GM21390 (cell line): ENCODE results near the gene LNP1.
"Not testable (repeated sequence)": the region's sequence is repeated elsewhere in the genome, so short reads cannot be mapped to it uniquely, and the experiment has no call there.

Experiments used
- ATAC-seq: cut with Tn5 transposase; IDR thresholded peaks from one replicate; pipeline ENCODE4 v1.9.1; 2021; ENCODE audit not compliant: unreplicated experiment

The LNP1 gene, protein sequence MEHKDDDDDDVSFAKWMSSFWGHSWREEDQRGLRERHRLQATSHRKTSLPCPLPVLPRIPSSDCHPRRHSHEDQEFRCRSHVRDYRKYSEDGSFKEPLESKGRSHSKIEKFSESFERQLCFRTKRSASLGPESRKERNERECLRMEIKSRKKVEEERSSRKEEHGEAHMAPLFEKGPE

DNA sequence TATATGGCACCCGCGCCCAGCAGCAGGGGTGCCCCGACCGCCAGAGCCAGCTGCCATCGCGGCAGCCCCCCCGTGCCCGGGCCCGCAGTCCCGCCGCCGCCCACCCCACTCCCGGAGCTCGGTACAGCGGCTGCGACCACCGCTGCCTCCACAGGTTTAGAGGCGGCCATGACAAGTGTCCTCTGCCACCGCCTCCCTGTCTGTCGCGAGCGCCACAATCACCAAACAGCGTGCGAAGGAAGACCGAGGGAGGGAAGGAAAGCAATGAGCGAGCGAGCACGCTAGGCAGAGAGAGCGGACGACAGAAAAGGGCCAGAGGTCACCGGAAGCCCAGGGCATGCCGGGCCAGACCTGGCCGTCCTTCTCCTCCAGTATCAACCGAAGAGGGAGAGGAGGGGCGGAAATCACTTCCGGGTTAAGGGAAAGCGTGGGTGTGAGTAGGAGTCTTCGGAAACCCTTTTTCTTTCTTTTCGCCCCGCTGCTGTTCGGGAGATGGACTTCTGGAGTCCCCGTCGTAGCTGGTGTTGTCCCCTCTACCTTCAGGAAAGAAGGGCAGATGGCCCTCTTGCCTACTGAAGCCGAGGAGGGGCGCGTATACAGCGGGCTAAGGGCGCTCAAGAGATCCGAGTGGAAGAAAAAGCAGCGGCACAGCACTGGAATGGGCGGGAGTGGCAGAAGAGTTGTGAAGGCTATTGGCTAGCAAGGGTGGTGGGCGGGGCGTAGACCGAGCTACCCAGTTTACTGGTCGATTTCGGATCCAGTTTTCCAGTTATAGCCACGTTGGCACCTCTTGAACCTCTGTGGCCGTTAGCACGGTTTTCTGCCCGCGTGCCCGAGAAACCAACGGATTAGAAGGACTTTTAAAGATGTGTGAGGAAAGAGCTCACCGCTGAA is at the start of gene LNP1, which contains the start of gene TOMM70:
TSS of gene LNP1 (plus strand) at position 760 of the 894 bp plus-strand sequence. CDS start 28,191 bp downstream, outside the sequence.
TSS of gene TOMM70 (minus strand) at position 310 of the 894 bp plus-strand sequence. CDS start at position 170, 140 bp downstream.
- peak; percentile 90 for ATAC-seq

DNA sequence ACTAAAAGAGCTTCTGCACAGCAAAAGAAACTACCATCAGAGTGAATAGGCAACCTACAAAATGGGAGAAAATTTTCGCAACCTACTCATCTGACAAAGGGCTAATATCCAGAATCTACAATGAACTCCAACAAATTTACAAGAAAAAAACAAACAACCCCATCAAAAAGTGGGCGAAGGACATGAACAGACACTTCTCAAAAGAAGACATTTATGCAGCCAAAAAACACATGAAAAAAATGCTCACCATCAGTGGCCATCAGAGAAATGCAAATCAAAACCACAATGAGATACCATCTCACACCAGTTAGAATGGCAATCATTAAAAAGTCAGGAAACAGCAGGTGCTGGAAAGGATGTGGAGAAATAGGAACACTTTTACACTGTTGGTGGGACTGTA is 49.6 kb upstream of the LNP1 start:
- ATAC-seq, result not testable (repeated sequence)

DNA sequence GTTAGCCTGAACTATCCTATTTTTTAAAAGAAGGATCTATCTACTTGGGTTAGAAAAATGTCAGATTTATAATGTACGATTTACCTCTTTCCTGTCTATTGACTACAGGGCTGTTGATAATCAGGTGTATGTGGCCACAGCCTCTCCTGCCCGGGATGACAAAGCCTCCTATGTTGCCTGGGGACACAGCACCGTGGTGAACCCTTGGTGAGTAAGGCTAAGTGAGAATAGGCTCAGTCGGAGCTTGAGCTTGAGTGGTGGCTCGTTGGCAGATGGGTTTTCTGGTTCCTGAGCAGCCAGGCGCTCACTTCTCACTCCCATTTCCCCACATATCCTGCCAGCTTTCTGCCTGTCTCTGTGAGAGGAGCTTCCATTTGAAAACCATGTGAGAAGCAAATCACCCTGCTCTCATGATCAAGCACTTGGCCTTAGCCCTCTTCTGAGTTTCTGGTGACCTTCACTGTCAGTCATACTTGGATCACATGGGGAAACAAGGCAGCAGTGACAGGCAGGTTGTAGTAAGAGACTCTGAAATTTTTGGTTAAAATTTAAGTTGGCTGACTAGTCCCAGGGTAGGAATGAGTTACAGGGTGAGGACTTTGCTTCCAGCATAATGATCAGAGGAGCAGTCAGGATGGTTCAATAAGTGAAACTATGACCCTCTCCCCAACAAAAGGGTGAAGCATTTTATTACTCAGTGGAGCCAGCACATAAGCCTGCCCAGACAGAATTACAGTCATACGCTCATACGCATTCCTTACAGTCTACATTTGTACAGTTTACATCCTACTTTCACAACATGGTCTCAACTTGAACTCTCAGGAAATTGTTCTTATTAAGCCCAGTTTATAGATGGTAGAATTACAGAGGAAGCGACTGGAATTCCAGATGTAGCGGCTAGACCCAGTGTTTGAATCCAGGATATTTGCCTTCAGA is 48.8 kb upstream of the LNP1 start:
- no peak for ATAC-seq

DNA sequence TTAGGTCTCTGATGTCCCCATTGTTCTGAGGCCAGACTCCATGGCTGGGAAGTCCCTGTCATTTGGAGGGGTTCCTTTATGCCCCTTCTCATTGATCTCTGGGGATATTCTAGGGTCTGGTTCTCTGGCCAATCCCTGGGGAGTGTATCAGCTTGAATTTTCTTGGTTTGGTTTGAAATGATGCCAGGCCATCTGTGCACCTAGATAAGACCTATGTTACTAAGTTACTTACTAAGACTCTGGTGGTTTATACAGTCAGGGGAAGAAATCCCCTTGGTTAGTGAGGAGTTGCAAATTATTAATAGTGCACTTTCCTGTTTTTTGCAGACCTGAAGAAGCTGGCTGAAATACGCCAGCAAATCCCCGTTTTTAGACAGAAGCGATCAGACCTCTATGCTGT is 46.5 kb upstream of the LNP1 start:
- no peak for ATAC-seq

DNA sequence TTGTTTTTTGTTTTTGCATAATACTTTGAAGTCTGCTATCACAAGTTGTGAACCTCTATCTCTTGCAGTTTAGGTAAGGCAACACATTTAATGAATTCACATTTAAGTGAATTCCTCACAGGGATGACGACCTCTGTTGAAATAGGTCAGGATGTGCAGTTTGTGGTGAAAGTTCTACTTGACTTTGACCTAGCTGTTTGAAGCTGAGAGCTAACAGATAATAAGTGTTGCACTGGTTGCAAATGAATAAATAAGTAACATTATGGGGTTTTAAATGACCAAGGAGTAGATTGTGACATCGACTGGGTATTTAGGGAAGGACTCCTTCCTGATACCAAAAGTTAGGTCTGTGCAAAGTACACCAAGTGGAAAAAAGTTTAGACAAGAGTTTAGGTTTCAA is 42.9 kb upstream of the LNP1 start:
- no peak for ATAC-seq

GRCh38 chr3:100359035-100359434 is 42.3 kb upstream of the LNP1 start:
- ATAC-seq, result no peak

- no peak for ATAC-seq
Observed at GRCh38 chr3:100360757-100361496, 40.4 kb upstream of the LNP1 start.

- no peak for ATAC-seq
Observed at GRCh38 chr3:100361897-100362296, 39.4 kb upstream of the LNP1 start.

DNA sequence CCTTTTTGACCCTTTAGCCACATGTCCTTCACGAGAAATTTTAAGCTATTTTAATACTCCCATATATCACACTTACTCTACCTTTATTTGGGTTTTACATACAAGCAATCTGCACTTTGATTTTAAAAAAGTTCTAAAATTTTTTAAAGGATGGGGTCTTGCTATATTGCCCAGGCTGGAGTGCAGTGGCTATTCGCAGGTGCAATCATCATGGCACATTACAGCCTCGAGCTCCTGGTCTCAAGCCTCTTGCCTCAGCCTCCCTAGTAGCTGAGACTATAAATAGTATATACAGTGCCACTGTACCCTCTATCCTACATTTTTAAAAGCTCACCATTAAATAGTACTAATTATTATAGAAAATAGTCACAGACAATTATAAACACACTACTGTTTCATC is 36.9 kb upstream of the LNP1 start:
- ATAC-seq, result no peak

- no peak for ATAC-seq
Observed at GRCh38 chr3:100366424-100366823, 34.9 kb upstream of the LNP1 start.

GRCh38 chr3:100368441-100368840 is 32.9 kb upstream of the LNP1 start:
- no peak for ATAC-seq

- no peak for ATAC-seq
Observed at GRCh38 chr3:100370756-100371155, 30.6 kb upstream of the LNP1 start.

DNA sequence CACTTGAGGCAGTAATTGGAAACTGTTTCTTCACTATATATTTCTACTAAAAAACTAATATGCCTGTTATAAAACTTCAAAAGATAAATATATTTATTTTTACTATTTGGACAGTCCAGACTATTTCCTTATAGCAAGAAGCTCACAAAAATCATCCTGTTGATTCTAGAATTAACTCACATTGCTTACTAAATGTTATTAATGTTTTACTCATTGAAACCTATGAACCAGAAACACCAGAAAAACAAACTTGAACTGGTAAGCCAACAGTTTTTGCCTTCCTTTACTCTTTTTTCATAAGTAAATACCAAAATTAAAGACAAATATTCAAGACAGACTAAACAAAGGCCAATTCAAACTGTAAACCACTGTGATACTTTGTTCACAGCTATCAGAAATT is 26.8 kb upstream of the LNP1 start:
- ATAC-seq, result no peak

DNA sequence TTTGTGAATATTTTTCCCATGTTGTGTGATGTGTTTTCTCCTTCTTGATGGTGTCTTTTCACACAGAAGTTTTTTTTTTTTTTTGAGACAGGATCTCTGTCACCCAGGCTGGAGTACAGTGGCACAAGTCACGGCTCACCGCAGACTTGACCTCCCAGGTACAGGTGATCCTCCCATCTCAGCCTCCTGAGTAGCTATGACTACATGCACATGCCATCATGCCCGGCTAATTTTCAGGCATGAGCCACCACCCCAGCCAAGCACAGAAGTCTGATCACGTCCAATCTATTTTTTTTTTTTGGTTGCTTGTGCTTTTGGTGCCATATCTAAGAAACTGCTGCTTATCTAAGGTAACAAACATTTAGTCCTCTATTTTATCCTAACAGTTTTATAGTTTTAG is 25.0 kb upstream of the LNP1 start:
- ATAC-seq, result no peak

GRCh38 chr3:100384733-100385525 is 16.4 kb upstream of the LNP1 start:
- ATAC-seq, result no peak

- ATAC-seq, result no peak
Observed at GRCh38 chr3:100386437-100387074, 14.8 kb upstream of the LNP1 start.

GRCh38 chr3:100389025-100389424 is 12.3 kb upstream of the LNP1 start:
- ATAC-seq, result no peak

DNA sequence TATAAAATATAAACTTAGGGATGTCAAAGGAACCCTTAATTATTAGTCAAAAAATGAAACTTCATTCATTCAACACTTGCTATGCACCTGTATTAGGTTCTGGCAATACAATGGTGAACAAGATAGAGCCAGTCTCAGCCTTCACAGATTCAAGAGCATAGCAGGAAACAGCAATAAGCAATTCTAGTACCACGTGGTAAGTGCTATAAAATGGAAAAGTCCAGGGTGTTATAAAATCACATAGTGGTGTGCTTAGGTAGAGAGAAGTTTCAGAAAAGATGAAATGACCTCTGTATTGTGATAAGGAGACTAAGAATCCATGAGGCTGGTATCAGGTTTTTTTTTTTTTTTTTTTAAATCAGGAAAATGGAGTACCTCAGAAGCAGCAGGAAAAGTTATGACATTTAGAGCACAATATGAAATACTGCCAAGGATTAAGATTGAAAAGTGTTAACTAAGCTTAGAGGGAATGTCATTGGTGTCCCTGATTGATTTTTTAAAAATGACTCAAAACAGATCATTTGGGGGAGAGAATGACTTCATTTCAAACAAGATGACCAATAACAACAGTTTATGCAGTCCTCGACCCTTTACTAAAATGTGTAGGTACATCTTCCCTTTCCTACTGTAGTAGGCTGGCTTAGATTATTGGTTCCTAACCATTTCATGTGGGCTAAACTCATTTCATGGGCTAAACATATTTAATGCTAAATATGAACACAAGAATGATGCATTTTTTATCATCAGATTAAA is 5.5 kb upstream of the LNP1 start:
- ATAC-seq, result no peak

- no peak for ATAC-seq
Observed at GRCh38 chr3:100396967-100397366, 4.4 kb upstream of the LNP1 start.
